ENCODE results near the gene BRD2.
"Not testable (repeated sequence)": the region's sequence is repeated elsewhere in the genome, so short reads cannot be mapped to it uniquely, and the experiment has no call there.

Gene BRD2

GRCh38 chr6:32940656-32941213, 27.7 kb upstream of the BRD2 start, which contains the start of gene HLA-DMB:
Gene HLA-DMB (minus strand): TSS chr6:32941028. CDS start chr6:32940807, 221 bp downstream.
- Histone ChIP-seq H3K27ac (ENCODE audit: low read depth, low read length) (no peak within 1 kb of the TSS), H3K4me1 (ENCODE audit: control insufficient read depth, insufficient read depth, low read length, unreplicated experiment) (no peaks in the 10 kb centered on the region), H3K27me3 (ENCODE audit: insufficient read depth, low read length) (peaks cover 41% of the 10 kb centered on the region), H3K36me3 (ENCODE audit: insufficient read depth, low read length) (no peaks in the 10 kb centered on the region), H3K79me2 (ENCODE audit: control insufficient read depth, insufficient read depth, low read length, unreplicated experiment) (no peaks in the 10 kb centered on the region), H3K4me3 (ENCODE audit: low read depth, low read length) (peak within 1 kb of the TSS; percentile 75), H2AFZ (ENCODE audit: low read length, unreplicated experiment) (peak within 1 kb of the TSS; percentile 57)

- H2AFZ ChIP-seq (ENCODE audit: low read length, unreplicated experiment), result no peak overlapping the region
- no peaks in the 10 kb centered on the region for H3K79me2 ChIP-seq (ENCODE audit: control insufficient read depth, insufficient read depth, low read length, unreplicated experiment)
- peaks cover 35% of the 10 kb centered on the region for H3K27me3 ChIP-seq (ENCODE audit: insufficient read depth, low read length)
- no peaks in the 10 kb centered on the region for H3K4me1 ChIP-seq (ENCODE audit: control insufficient read depth, insufficient read depth, low read length, unreplicated experiment)
- H3K4me3 ChIP-seq (ENCODE audit: low read depth, low read length), result no peak overlapping the region
- no peak overlapping the region for H3K27ac ChIP-seq (ENCODE audit: low read depth, low read length)
- H3K36me3 ChIP-seq (ENCODE audit: insufficient read depth, low read length), result no peaks in the 10 kb centered on the region
These were observed 27.1 kb upstream of the BRD2 start for GRCh38 chr6:32941214-32941768.

GRCh38 chr6:32942555-32943123, 25.8 kb upstream of the BRD2 start:
- not testable (repeated sequence) for H2AFZ ChIP-seq (ENCODE audit: low read length, unreplicated experiment); H3K36me3 ChIP-seq (ENCODE audit: insufficient read depth, low read length)

GRCh38 chr6:32943864-32944649, 24.3 kb upstream of the BRD2 start:
- H3K27ac ChIP-seq (ENCODE audit: low read depth, low read length), result no peak overlapping the region
- H3K36me3 ChIP-seq (ENCODE audit: insufficient read depth, low read length), result no peaks in the 10 kb centered on the region
- H3K4me3 ChIP-seq (ENCODE audit: low read depth, low read length), result no peak overlapping the region
- peaks cover 12% of the 10 kb centered on the region for H3K27me3 ChIP-seq (ENCODE audit: insufficient read depth, low read length)
- no peaks in the 10 kb centered on the region for H3K4me1 ChIP-seq (ENCODE audit: control insufficient read depth, insufficient read depth, low read length, unreplicated experiment)
- H2AFZ ChIP-seq (ENCODE audit: low read length, unreplicated experiment), result no peak overlapping the region
- no peaks in the 10 kb centered on the region for H3K79me2 ChIP-seq (ENCODE audit: control insufficient read depth, insufficient read depth, low read length, unreplicated experiment)

More at GRCh38 chr6:32942555-32943123, 25.8 kb upstream of the BRD2 start:
- H3K27me3 ChIP-seq (ENCODE audit: insufficient read depth, low read length), result peaks cover 23% of the 10 kb centered on the region
- not testable (repeated sequence) for H3K27ac ChIP-seq (ENCODE audit: low read depth, low read length); H3K79me2 ChIP-seq (ENCODE audit: control insufficient read depth, insufficient read depth, low read length, unreplicated experiment); H3K4me1 ChIP-seq (ENCODE audit: control insufficient read depth, insufficient read depth, low read length, unreplicated experiment); H3K4me3 ChIP-seq (ENCODE audit: low read depth, low read length)

GRCh38 chr6:32945108-32945760, 23.2 kb upstream of the BRD2 start:
- Histone ChIP-seq H3K4me3 (ENCODE audit: low read depth, low read length) (no peak overlapping the region), H3K27me3 (ENCODE audit: insufficient read depth, low read length) (peaks cover under 1% of the 10 kb centered on the region; the same call in 1 of the 2 replicates), H3K27ac (ENCODE audit: low read depth, low read length) (no peak overlapping the region), H2AFZ (ENCODE audit: low read length, unreplicated experiment) (no peak overlapping the region), H3K36me3 (ENCODE audit: insufficient read depth, low read length) (no peaks in the 10 kb centered on the region), H3K79me2 (ENCODE audit: control insufficient read depth, insufficient read depth, low read length, unreplicated experiment) (no peaks in the 10 kb centered on the region), H3K4me1 (ENCODE audit: control insufficient read depth, insufficient read depth, low read length, unreplicated experiment) (no peaks in the 10 kb centered on the region)

- H3K36me3 ChIP-seq (ENCODE audit: insufficient read depth, low read length), result no peaks in the 10 kb centered on the region
- H2AFZ ChIP-seq (ENCODE audit: low read length, unreplicated experiment), result no peak overlapping the region
- no peak overlapping the region for H3K27ac ChIP-seq (ENCODE audit: low read depth, low read length)
- no peaks in the 10 kb centered on the region for H3K4me1 ChIP-seq (ENCODE audit: control insufficient read depth, insufficient read depth, low read length, unreplicated experiment)
- H3K4me3 ChIP-seq (ENCODE audit: low read depth, low read length), result no peak overlapping the region
- H3K27me3 ChIP-seq (ENCODE audit: insufficient read depth, low read length), result no peaks in the 10 kb centered on the region
- H3K79me2 ChIP-seq (ENCODE audit: control insufficient read depth, insufficient read depth, low read length, unreplicated experiment), result no peaks in the 10 kb centered on the region
These were observed 22.4 kb upstream of the BRD2 start for GRCh38 chr6:32945953-32946352.

GRCh38 chr6:32946893-32947292, 21.5 kb upstream of the BRD2 start:
- Histone ChIP-seq H3K27ac (ENCODE audit: low read depth, low read length) (no peak overlapping the region), H3K36me3 (ENCODE audit: insufficient read depth, low read length) (no peaks in the 10 kb centered on the region), H2AFZ (ENCODE audit: low read length, unreplicated experiment) (no peak overlapping the region), H3K4me3 (ENCODE audit: low read depth, low read length) (no peak overlapping the region), H3K27me3 (ENCODE audit: insufficient read depth, low read length) (no peaks in the 10 kb centered on the region), H3K79me2 (ENCODE audit: control insufficient read depth, insufficient read depth, low read length, unreplicated experiment) (no peaks in the 10 kb centered on the region), H3K4me1 (ENCODE audit: control insufficient read depth, insufficient read depth, low read length, unreplicated experiment) (no peaks in the 10 kb centered on the region)

GRCh38 chr6:32947552-32948465, 20.6 kb upstream of the BRD2 start:
- Histone ChIP-seq H3K27ac (ENCODE audit: low read depth, low read length) (no peak overlapping the region), H3K36me3 (ENCODE audit: insufficient read depth, low read length) (no peaks in the 10 kb centered on the region), H3K4me3 (ENCODE audit: low read depth, low read length) (no peak overlapping the region), H2AFZ (ENCODE audit: low read length, unreplicated experiment) (no peak overlapping the region), H3K79me2 (ENCODE audit: control insufficient read depth, insufficient read depth, low read length, unreplicated experiment) (no peaks in the 10 kb centered on the region), H3K4me1 (ENCODE audit: control insufficient read depth, insufficient read depth, low read length, unreplicated experiment) (peaks cover 4% of the 10 kb centered on the region), H3K27me3 (ENCODE audit: insufficient read depth, low read length) (no peaks in the 10 kb centered on the region)

GRCh38 chr6:32949113-32949512, 19.3 kb upstream of the BRD2 start:
- Histone ChIP-seq H3K4me1 (ENCODE audit: control insufficient read depth, insufficient read depth, low read length, unreplicated experiment) (peaks cover 4% of the 10 kb centered on the region), H3K27ac (ENCODE audit: low read depth, low read length) (no peak overlapping the region), H3K79me2 (ENCODE audit: control insufficient read depth, insufficient read depth, low read length, unreplicated experiment) (no peaks in the 10 kb centered on the region), H3K4me3 (ENCODE audit: low read depth, low read length) (no peak overlapping the region), H3K36me3 (ENCODE audit: insufficient read depth, low read length) (no peaks in the 10 kb centered on the region), H2AFZ (ENCODE audit: low read length, unreplicated experiment) (no peak overlapping the region), H3K27me3 (ENCODE audit: insufficient read depth, low read length) (no peaks in the 10 kb centered on the region)

GRCh38 chr6:32950010-32950409, 18.4 kb upstream of the BRD2 start:
- Histone ChIP-seq H3K27me3 (ENCODE audit: insufficient read depth, low read length) (no peaks in the 10 kb centered on the region), H3K79me2 (ENCODE audit: control insufficient read depth, insufficient read depth, low read length, unreplicated experiment) (no peaks in the 10 kb centered on the region), H3K27ac (ENCODE audit: low read depth, low read length) (no peak overlapping the region), H3K4me3 (ENCODE audit: low read depth, low read length) (no peak overlapping the region), H3K36me3 (ENCODE audit: insufficient read depth, low read length) (no peaks in the 10 kb centered on the region), H2AFZ (ENCODE audit: low read length, unreplicated experiment) (no peak overlapping the region), H3K4me1 (ENCODE audit: control insufficient read depth, insufficient read depth, low read length, unreplicated experiment) (peaks cover 4% of the 10 kb centered on the region)
